WI38 (cell line): ENCODE measurements around the gene L3MBTL4.
"Not testable (repeated sequence)": the region's sequence is repeated elsewhere in the genome, so short reads cannot be mapped to it uniquely, and the experiment has no call there.

Source experiments
- H3K4me3 ChIP-seq: 2 replicates; pipeline ENCODE4 v1.5.1; 2011; ENCODE audit warnings: low read depth, mild to moderate bottlenecking, control low read depth, low read length
- CTCF ChIP-seq: IDR thresholded peaks from 2 replicates; pipeline ENCODE4 v1.5.1; 2012; ENCODE audit warnings: low read depth, mild to moderate bottlenecking, control low read depth, low read length

Gene L3MBTL4

GRCh38 chr18:6414118-6414722, 491 bp downstream of the L3MBTL4 start:
- no peak for TF ChIP-seq CTCF
- H3K4me3 ChIP-seq = no peak overlapping the region

GRCh38 chr18:6413579-6414117, 1.1 kb downstream of the L3MBTL4 start:
- H3K4me3 ChIP-seq = no peak overlapping the region
- TF ChIP-seq CTCF = no peak

DNA sequence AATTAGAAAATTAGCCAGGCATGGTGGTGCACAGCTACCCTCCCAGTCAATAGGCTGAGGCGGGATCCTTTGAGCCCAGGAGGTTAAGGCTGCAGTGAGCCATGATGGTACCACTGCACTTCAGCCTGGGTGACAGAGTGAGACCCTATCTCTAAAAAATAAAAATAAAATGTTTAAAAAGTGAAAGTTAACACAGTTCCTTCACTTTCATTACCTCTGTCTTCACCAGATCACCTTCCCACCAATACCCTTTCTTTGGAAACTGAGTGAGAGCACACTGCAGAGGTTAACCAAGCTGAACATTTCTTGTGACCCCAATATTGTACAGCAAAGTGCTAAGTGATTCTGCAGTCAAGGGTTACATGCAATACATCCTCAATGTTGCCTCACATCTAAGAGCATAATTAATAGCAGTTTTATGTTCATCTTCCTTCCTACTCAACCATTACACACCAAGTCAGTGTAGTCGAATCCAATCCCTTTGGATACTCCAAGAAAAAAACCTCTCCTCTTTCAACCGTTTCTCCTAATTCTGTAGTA, 1.7 kb downstream of the L3MBTL4 start:
- H3K4me3 ChIP-seq = no peak overlapping the region
- TF ChIP-seq CTCF = no peak

GRCh38 chr18:6411382-6411781, 3.3 kb downstream of the L3MBTL4 start:
- no peak for TF ChIP-seq CTCF
- H3K4me3 ChIP-seq = no peak overlapping the region

GRCh38 chr18:6409933-6410332, 4.8 kb downstream of the L3MBTL4 start:
- no peak for TF ChIP-seq CTCF
- no peak overlapping the region for H3K4me3 ChIP-seq

DNA sequence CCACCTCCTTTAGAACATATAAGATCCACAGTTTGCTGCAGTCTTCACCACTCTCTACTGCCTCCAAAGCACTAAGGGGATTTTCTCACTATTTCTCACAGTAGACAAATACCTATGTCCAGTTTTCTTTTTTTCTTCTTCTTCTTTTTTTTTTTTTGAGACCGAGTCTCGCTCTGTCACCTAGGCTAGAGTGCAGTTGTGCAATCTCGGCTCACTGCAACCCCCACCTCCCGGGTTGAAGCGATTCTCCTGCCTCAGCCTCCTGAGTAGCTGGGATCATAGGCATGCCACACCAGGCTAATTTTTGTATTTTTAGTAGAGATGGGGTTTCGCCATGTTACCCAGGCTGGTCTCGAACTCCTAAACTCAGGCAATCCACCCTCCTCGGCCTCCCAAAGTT, 6.2 kb downstream of the L3MBTL4 start:
- not testable (repeated sequence) for H3K4me3 ChIP-seq

GRCh38 chr18:6406910-6407470, 7.7 kb downstream of the L3MBTL4 start:
- no peak for TF ChIP-seq CTCF
- H3K4me3 ChIP-seq = no peak overlapping the region
